ENCODE results near the gene ARF5.

The ARF5 gene

GRCh38 chr7:127589896-127590295, 1.7 kb downstream of the ARF5 start:
- no peak for DNase-seq

DNA sequence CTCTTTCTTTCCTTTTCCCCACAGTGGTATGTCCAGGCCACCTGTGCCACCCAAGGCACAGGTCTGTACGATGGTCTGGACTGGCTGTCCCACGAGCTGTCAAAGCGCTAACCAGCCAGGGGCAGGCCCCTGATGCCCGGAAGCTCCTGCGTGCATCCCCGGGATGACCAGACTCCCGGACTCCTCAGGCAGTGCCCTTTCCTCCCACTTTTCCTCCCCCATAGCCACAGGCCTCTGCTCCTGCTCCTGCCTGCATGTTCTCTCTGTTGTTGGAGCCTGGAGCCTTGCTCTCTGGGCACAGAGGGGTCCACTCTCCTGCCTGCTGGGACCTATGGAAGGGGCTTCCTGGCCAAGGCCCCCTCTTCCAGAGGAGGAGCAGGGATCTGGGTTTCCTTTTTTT, 3.0 kb downstream of the ARF5 start:
- DNase-seq: no peak

DNA sequence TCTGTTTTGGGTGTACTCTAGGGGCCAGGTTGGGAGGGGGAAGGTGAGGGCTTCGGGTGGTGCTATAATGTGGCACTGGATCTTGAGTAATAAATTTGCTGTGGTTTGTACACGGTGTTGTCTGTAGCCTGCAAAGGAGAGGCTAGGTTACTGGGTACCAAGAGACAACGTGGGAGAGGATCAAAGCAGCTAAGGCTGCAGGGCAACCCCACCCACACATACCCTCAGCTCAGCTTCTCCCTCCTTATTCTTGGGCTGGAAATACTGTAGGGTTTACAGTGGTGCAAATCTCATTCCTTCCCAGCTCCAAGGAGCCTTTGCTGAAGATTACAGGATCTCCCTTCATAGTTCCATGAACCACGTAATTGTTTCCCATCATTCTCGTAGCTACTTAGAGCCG, 3.4 kb downstream of the ARF5 start:
- no peak for DNase-seq

- no peak for DNase-seq
Measured at GRCh38 chr7:127592550-127592949, 4.3 kb downstream of the ARF5 start.

DNA sequence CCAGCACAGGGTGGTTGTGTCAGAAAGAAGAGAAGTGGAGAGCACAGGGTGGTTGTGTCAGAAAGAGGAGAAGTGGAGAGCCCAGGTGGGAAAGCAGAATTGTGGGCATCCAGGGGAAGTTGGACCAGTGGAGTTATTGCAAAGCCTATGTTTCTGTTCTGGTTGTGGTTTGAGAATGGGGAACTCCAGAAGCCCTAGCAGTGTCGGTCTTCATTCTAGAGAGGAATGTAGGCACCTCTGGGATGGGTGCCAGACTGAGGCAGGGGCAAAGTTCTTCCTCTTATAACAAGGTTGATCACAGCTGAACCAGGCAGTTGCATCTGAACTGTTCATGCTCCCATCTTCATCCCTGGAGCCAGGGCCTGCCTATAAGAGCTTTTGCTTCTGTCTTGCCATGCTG, 6.3 kb downstream of the ARF5 start:
- no peak for DNase-seq

GRCh38 chr7:127595737-127596136, 7.5 kb downstream of the ARF5 start:
- DNase-seq: no peak

DNA sequence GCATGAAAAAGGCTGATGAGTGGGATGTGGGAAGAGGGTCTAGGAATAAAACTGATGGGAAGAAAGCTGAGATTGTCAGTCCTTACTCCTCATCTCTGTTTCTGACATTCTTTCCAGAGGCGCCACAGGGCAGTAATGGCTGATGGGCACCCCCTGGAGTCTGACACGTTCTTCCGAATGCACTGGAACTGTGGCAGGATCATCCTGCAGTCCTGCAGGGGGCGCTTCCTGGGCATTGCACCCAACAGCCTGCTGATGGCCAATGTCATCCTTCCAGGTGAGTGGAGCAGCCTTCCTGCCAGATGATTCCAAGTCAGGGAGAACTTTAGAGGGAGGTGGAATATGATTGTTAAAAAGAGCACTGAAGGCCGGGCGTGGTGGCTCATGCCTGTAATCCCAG, 10.1 kb downstream of the ARF5 start:
- no peak for DNase-seq

DNA sequence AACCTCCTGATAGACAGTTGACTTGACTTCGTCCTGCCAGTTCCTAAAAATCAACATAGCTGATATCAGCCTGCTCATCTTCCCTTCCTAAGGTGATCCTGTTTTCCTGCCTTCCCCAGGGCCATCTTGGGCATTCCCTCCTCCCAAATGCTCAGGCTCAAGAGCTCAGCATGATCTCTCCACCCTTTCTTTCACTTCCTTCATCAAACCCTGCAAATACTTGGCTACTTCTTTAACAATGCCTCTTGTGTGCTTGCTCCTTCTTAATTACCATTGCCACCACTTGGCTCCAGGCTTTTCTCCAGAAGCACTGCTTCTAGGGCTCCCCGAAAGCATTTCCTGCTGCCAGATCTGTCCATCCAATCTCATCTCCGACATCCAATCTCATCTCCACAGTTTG, 12.7 kb downstream of the ARF5 start:
- DNase-seq: no peak

DNA sequence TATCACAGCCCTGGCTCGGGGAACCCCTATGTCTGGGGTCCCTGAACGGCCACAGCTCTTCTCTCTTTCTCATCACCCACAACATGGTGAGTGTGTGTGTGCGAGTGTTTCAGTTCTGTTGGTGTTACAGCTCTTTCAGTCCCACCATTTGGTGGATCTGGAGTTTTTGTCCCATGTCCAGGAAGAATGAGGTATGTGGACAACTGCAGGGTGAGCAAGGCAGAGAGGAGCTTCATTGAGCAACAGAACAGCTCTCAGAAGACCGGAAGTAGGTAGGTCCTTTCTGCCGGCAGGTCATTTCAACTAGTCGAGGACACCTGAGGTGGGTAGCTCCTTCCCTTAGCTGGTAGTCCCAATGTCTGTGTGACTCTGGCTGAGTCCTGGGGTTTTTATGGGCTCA, 20.2 kb downstream of the ARF5 start:
- DNase-seq: no peak

DNA sequence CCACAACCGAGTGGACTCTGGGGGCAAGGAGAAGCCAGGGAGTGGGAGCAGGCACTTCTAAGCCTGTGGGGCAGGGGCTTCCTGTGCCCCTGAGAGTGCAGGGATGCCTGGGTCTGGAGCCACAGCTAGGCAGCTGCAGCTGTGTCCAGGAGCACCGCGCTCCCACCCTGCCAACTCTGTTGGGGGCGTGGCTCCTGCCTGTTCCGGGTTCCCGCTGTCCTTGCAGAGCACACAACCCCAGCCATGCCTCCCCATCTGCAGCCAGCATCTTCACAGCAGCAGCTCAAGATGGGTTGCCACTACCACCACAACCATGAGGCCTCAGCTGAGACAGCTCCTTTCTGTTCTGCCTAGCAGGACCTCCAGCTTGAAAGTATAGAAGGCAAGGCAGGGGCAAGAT, 21.1 kb downstream of the ARF5 start:
- DNase-seq: no peak

DNA sequence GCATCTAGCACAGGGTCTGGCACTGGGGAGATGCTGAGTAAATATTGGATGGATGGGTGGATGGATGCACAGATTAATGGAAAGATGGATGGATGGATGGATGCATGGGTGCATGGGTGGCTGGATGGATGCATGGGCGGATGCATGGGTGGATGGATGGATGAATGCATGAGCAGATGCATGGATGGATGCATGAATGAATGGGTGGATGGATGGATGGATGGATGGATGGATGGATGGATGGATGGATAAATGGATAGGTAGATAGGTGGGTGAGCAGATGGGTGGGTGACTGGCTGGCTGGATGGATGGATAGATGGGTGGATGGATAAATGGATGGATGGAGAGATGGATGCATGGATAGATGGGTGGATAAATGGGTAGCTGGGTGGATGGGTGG, 24.1 kb downstream of the ARF5 start:
- DNase-seq: no peak

DNA sequence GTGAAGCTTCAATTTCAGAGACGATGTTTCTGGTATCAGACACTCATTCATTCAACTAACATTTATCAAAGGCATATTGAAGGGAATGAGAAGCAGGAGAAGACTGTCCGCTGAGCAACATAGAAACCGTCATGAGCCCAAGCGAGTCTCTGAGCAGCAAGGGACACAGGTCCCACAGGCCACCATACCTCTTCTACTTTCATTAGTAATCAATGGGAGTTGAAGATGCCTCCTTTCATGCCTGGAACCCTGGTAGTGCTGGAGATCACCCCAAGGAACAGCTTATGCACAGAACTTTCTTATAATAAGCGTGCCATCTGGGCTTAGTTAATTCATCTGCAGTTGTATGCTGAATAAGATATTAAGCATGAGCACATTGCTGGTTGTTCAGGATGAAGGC, 28.5 kb downstream of the ARF5 start:
- no peak for DNase-seq

- DNase-seq: no peak
Measured at GRCh38 chr7:127618042-127618441, 29.8 kb downstream of the ARF5 start, which contains the start of gene PAX4. Gene PAX4 (minus strand): TSS chr7:127618142. CDS start chr7:127615928, 2,214 bp downstream.

GRCh38 chr7:127618775-127619174, 30.6 kb downstream of the ARF5 start:
- DNase-seq: no peak

DNA sequence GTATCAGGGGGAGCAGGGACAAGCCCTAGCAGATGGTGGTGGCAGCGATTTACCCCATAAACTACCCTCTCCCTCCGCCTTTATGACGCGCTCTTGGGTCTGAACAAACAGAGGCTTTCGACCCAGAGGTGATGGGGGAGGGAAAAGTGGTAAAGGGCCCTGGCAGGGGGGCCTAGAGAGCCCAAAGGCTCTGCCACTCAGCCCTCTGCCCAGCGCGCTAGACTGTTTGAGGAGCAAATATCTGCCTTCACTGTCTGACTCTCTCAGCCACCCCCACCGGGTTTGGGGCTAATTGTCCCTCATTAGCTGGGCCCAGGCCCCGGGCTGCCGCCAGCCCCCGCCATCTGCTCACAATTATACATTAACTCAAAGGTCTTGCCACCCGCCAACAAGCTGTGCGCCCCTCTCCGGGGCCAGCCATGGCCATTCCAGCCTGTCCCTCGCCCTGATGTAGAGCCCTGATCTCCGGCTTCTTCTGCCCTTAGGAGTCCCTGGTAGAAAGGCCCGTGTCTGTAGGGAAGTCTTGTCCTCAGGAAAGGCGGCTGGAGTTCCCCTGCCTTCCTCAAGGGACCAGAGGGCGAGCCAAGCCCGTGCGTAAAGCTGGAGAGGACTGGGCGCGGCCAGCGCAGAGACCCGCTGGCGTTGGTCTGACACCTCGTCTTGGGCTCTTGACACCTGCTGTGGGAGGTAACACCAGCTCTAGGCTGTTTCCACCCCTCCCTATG, 31.6 kb downstream of the ARF5 start:
- DNase-seq: no peak

- DNase-seq: no peak
Measured at GRCh38 chr7:127620406-127621233, 32.4 kb downstream of the ARF5 start.

DNA sequence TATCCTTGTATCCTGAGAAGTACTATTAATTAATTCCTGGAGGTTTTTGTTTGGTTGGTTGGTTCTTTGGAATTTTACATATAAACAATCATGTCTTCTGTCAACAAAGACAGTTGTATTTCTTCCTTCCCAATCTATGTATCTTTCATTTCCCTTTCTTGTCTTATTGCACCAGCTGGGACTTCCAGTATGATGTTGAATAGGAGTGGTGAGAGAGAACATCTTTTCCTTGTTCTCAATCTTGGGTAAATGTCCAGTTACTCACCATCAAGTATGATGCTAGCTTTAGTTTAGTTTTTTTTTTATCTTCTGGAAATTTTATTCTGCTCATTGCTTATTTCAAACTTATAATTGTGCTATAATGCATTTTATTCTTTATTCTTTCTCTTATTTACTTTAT, 37.1 kb downstream of the ARF5 start:
- no peak for DNase-seq

DNA sequence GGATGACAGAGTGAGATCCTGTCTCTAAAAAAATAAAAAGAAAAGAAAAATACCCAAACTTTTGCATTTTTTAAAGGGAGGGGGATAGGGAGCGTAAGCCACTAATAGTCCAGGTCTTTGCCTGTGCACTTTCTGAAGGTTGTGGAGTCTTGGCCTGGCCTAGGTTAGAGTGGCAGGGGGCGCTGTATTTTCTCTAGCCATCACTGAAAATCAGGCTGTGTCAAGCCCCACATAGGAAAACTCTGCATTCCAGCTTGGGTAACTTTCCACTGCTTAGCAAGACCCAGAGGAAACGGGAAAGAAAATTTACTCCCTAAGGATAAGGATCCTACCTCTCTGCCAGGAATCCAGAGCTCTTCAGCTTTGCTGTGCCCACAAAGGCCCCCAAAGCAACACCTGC, 40.2 kb downstream of the ARF5 start:
- DNase-seq: no peak

DNA sequence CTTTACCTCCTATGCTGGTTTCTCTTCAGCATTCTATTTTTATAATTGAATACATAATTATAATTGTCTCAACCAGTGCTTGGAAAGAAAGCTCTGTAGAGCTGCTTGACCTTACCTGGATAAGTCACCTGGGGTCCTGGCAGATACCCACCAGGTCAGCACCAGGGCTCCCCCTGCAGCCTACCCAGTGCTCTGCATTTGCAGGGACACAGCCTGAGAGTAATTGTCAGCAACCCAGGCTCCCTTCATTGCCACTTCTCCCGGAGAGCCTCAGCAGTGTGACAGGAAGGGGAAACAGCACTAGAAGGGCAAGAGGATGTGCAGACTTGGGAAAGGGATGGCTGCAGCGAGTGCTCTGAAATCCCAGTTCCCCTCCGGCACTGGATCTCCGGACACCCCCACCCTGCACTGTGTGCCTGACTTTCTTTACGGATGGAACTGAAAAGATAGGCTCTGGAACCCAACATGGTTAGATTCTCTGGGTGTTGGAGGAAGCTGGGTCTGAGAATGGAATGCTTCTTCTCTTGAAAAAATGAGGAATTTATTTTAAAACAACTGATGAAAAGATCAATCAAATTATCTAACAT, 41.1 kb downstream of the ARF5 start:
- DNase-seq: peak; percentile 43

GRCh38 chr7:127632276-127632910, 44.2 kb downstream of the ARF5 start:
- no peak for DNase-seq

- no peak for DNase-seq
Measured at GRCh38 chr7:127635659-127636285, 47.6 kb downstream of the ARF5 start.

GRCh38 chr7:127638197-127638596, 50.0 kb downstream of the ARF5 start:
- DNase-seq: no peak

All from activated CD8-positive, alpha-beta memory T cell treated with anti-CD3 and anti-CD28 coated beads, Interleukin-2, amount 50 U/mL, for 4 hours (primary cell).